Ovary (tissue), 3 donors: ENCODE results near the gene SLC25A36.

Source experiments
- CTCF ChIP-seq, 3 donors: fragments of 450-650 bp in 2 of 3; fragments of 200-600 bp in 1 of 3; IDR thresholded peaks; one replicate each; pipeline versions ENCODE4 v1.5.1 to v1.8.0; 2016 to 2022; ENCODE audit warnings: antibody characterized with exemption in 3 of 3, mild to moderate bottlenecking in 1 of 3
- EP300 ChIP-seq: sonication (generic); formaldehyde crosslinking; IDR thresholded peaks from one replicate; pipeline ENCODE4 v1.6.1; 2017; ENCODE audit warnings: antibody characterized with exemption
- donor health status: DM: no; HTN: no; CAD: no.

GRCh38 chr3:140955645-140956044, 14.0 kb downstream of the SLC25A36 start:
- no peak for TF ChIP-seq CTCF (IDR thresholded peaks at IDR 0.05)
- no peak for TF ChIP-seq EP300
